WTC11 (cell line): ENCODE data around the gene CARD6. TPM values are rescaled to one million over a fixed set of nuclear protein-coding genes. Genes with fewer than 3 reads are reported as not detected.

Experiments
- ATF6 ChIP-seq: sonication (generic); formaldehyde crosslinking; IDR thresholded peaks from 2 replicates; pipeline ENCODE4 v1.8.1; 2023; ENCODE audit warnings: mild to moderate bottlenecking, missing genetic modification reagents
- CBFB ChIP-seq: sonication (generic); formaldehyde crosslinking; IDR thresholded peaks from 2 replicates; pipeline ENCODE4 v1.8.1; 2022; ENCODE audit warnings: mild to moderate bottlenecking, low read depth, missing genetic modification reagents
- ELF4 ChIP-seq: sonication (generic); formaldehyde crosslinking; IDR thresholded peaks from 2 replicates; pipeline ENCODE4 v1.8.1; 2022; ENCODE audit warnings: low read depth, mild to moderate bottlenecking, moderate library complexity, missing genetic modification reagents
- EMX1 ChIP-seq: fragments of 250-450 bp; sonication (Bioruptor Pico); IDR thresholded peaks from 2 replicates; pipeline ENCODE4 v1.8.0; 2021; ENCODE audit warnings: mild to moderate bottlenecking
- ERG ChIP-seq: fragments of 250-450 bp; sonication (Bioruptor Pico); IDR thresholded peaks from 2 replicates; pipeline ENCODE4 v1.8.0; 2021; ENCODE audit warnings: mild to moderate bottlenecking
- FOXP4 ChIP-seq: sonication (generic); formaldehyde crosslinking; IDR thresholded peaks from 2 replicates; pipeline ENCODE4 v1.8.0; 2022; ENCODE audit warnings: mild to moderate bottlenecking, missing genetic modification reagents
- GRHL2 ChIP-seq: fragments of 250-450 bp; sonication (Bioruptor Pico); IDR thresholded peaks from 2 replicates; pipeline ENCODE4 v1.8.0; 2022; ENCODE audit warnings: mild to moderate bottlenecking, moderate library complexity; ENCODE audit not compliant: insufficient replicate concordance, severe bottlenecking
- GTF2I ChIP-seq: fragments of 250-450 bp; sonication (Bioruptor Pico); conservative IDR thresholded peaks from 2 replicates; pipeline ENCODE4 v1.4.0; 2021; ENCODE audit warnings: mild to moderate bottlenecking
- HMGXB4 ChIP-seq: sonication (generic); formaldehyde crosslinking; IDR thresholded peaks from 2 replicates; pipeline ENCODE4 v1.8.1; 2023; ENCODE audit warnings: mild to moderate bottlenecking, moderate library complexity, missing genetic modification reagents
- JAZF1 ChIP-seq: fragments of 250-450 bp; sonication (Bioruptor Pico); IDR thresholded peaks from 2 replicates; pipeline ENCODE4 v1.9.0; 2021; ENCODE audit warnings: moderate library complexity, mild to moderate bottlenecking, inconsistent platforms
- NFATC4 ChIP-seq: fragments of 250-450 bp; sonication (Bioruptor Pico); IDR thresholded peaks from 2 replicates; pipeline ENCODE4 v1.9.0; 2021; ENCODE audit warnings: mild to moderate bottlenecking
- NFE2L1 ChIP-seq: sonication (generic); formaldehyde crosslinking; IDR thresholded peaks from 2 replicates; pipeline ENCODE4 v1.8.1; 2023; ENCODE audit warnings: missing genetic modification reagents
- RORB ChIP-seq: fragments of 250-450 bp; sonication (Bioruptor Pico); IDR thresholded peaks from 2 replicates; pipeline ENCODE4 v1.9.0; 2021; ENCODE audit warnings: mild to moderate bottlenecking
- SMAD4 ChIP-seq: sonication (generic); formaldehyde crosslinking; IDR thresholded peaks from 2 replicates; pipeline ENCODE4 v1.8.0; 2022; ENCODE audit warnings: mild to moderate bottlenecking, missing genetic modification reagents
- TEAD1 ChIP-seq: sonication (generic); formaldehyde crosslinking; IDR thresholded peaks from 2 replicates; pipeline ENCODE4 v1.8.0; 2022; ENCODE audit warnings: mild to moderate bottlenecking, missing genetic modification reagents
- TEAD4 ChIP-seq: sonication (generic); formaldehyde crosslinking; IDR thresholded peaks from 2 replicates; pipeline ENCODE4 v1.8.0; 2022; ENCODE audit warnings: mild to moderate bottlenecking, missing genetic modification reagents
- TP53 ChIP-seq: sonication (generic); formaldehyde crosslinking; IDR thresholded peaks from 2 replicates; pipeline ENCODE4 v1.8.1; 2023; ENCODE audit warnings: mild to moderate bottlenecking, missing genetic modification reagents
- USF2 ChIP-seq: sonication (generic); formaldehyde crosslinking; IDR thresholded peaks from 2 replicates; pipeline ENCODE4 v1.8.1; 2023; ENCODE audit warnings: mild to moderate bottlenecking, missing genetic modification reagents, moderate library complexity
- ZMAT4 ChIP-seq: fragments of 250-450 bp; sonication (Bioruptor Pico); IDR thresholded peaks from 2 replicates; pipeline ENCODE4 v1.9.0; 2021; ENCODE audit warnings: mild to moderate bottlenecking
- ZNF263 ChIP-seq: sonication (generic); formaldehyde crosslinking; IDR thresholded peaks from 2 replicates; pipeline ENCODE4 v1.8.1; 2022; ENCODE audit warnings: low read depth, mild to moderate bottlenecking, moderate library complexity, missing genetic modification reagents
- ZNF281 ChIP-seq: sonication (generic); formaldehyde crosslinking; IDR thresholded peaks from 2 replicates; pipeline ENCODE4 v1.8.0; 2023; ENCODE audit warnings: mild to moderate bottlenecking, missing genetic modification reagents
- ZNF425 ChIP-seq: fragments of 250-450 bp; sonication (Bioruptor Pico); conservative IDR thresholded peaks from 2 replicates; pipeline ENCODE4 v1.9.0; 2021; ENCODE audit warnings: mild to moderate bottlenecking
- total RNA-seq: library from RNA; stranded (reverse); gene quantifications from 3 replicates; pipeline ENCODE4 v1.2.3, GENCODE V29; 2021

The CARD6 gene
- total RNA-seq, 1 experiment from 2014 or later = 0.24 TPM

- TF ChIP-seq ZNF425 (CRISPR knock-in tag) = no peak
- TF ChIP-seq ZNF281 (CRISPR knock-in tag) = no peak; the same call in 1 of the 2 replicates
- TF ChIP-seq FOXP4 = peak; percentile 55; the same call in 1 of the 2 replicates
- TF ChIP-seq TEAD1 (CRISPR knock-in tag) = peak; percentile 81
- no peak for TF ChIP-seq JAZF1
- no peak for TF ChIP-seq RORB (CRISPR knock-in tag)
- no peak for TF ChIP-seq SMAD4 (CRISPR knock-in tag)
- TF ChIP-seq ZMAT4 (CRISPR knock-in tag) = no peak; the same call in 1 of the 2 replicates
- TF ChIP-seq NFATC4 (CRISPR knock-in tag) = peak; percentile 28
- TF ChIP-seq ERG (CRISPR knock-in tag) = 0 out of 2 replicates have a peak, but pooled peaks have one; percentile 2
- 0 out of 2 replicates have a peak, but pooled peaks have one; percentile 67 for TF ChIP-seq EMX1 (CRISPR knock-in tag)
- no peak for TF ChIP-seq CBFB (CRISPR knock-in tag)
- TF ChIP-seq GTF2I (CRISPR knock-in tag) = no peak
- TF ChIP-seq ATF6 (CRISPR knock-in tag) = no peak
- TF ChIP-seq ZNF263 = no peak
- TF ChIP-seq GRHL2 (CRISPR knock-in tag) = no peak
- no peak; the same call in 1 of the 2 replicates for TF ChIP-seq HMGXB4 (CRISPR knock-in tag)
- TF ChIP-seq TP53 (CRISPR knock-in tag) = no peak
- TF ChIP-seq NFE2L1 (CRISPR knock-in tag) = peak; percentile 9; the same call in 1 of the 2 replicates
- TF ChIP-seq ELF4 (CRISPR knock-in tag) = no peak
- TF ChIP-seq TEAD4 (CRISPR knock-in tag) = no peak
- no peak for TF ChIP-seq USF2 (CRISPR knock-in tag)
Measured at GRCh38 chr5:40834849-40835787, 6.0 kb upstream of the CARD6 start, which contains the start of gene RPL37 (continued).
